ENCODE measurements around the gene SDF2. TPM values are rescaled to one million over a fixed set of nuclear protein-coding genes. Genes with fewer than 3 reads are reported as not detected.
A peak's percentile ranks its signal among the peaks of the same experiment; 100 is the strongest.

SDF2 gene
- total and polyA plus RNA-seq, 9 of the 15 experiments (the other 6 are each of a cell fraction or from before 2014, with no cell fraction given), result 41.2 to 132 (median 65.6) TPM

DNA sequence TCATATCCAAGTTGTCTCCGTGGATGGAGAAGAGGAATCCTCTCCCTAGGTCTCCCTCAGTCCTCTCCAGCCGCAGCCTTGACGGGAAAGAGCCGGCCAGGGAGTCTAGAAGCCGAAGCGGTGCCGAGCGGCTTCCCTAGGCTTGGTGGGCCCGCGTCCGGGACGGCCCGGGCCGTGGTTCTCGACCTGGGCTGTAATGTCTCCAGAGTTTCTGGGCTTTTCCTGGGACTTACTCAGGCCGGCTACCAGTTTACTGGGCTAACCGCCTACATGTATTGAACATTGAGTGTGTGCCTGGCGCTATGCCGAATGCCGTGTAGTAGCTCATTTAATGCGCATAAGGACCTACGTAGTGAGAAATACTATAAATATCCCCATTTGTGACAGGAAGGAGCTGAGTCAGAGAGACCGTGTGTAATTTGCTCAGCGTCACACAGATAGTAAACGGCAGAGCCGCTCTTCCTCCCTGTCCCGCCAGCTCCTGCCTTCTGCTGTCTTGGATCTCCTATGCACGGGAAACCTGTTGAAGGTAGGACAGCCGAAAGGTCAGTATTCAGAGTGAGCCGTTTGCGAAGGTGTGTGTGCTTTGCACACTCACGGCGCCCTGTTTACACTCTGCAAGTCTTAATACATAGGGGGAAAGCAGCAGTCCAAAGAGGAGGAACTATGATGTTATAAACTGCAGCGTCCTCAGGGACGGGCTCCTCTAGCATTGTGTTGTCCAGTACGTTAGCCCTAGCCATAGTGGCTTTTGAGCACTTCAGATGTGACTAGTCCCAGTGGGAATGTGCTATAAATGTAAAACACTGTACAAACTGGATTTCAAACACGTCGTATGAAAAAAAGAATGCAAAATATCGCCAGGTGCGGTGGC lies 62.2 kb downstream of the SDF2 start (continued):
- TF ChIP-seq, protein P1, sequence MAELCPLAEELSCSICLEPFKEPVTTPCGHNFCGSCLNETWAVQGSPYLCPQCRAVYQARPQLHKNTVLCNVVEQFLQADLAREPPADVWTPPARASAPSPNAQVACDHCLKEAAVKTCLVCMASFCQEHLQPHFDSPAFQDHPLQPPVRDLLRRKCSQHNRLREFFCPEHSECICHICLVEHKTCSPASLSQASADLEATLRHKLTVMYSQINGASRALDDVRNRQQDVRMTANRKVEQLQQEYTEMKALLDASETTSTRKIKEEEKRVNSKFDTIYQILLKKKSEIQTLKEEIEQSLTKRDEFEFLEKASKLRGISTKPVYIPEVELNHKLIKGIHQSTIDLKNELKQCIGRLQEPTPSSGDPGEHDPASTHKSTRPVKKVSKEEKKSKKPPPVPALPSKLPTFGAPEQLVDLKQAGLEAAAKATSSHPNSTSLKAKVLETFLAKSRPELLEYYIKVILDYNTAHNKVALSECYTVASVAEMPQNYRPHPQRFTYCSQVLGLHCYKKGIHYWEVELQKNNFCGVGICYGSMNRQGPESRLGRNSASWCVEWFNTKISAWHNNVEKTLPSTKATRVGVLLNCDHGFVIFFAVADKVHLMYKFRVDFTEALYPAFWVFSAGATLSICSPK (IDR thresholded peaks at IDR 0.05; ENCODE audit: borderline replicate concordance), result no peak
- TF ChIP-seq SFPQ (IDR thresholded peaks at IDR 0.05; ENCODE audit: low read depth, low read length), result no peak
- TF ChIP-seq ZNF12 (CRISPR knock-in tag; IDR thresholded peaks at IDR 0.05), result no peak; the same call in 1 of the 2 replicates
- peak; percentile 3 for TF ChIP-seq RBBP5 (IDR thresholded peaks at IDR 0.05; ENCODE audit: borderline replicate concordance, insufficient read depth, low read length, poor library complexity, severe bottlenecking)
